K562 (cell line): ENCODE results near the gene PUM2. TPM values are rescaled to one million over a fixed set of nuclear protein-coding genes. Genes with fewer than 3 reads are reported as not detected.

Source experiments
- E2F6 ChIP-seq, 2 experiments: IDR thresholded peaks; 2 replicates each; pipeline ENCODE4 v1.6.1; 2011; ENCODE audit warnings: borderline replicate concordance in 1 of 2, control low read depth in 1 of 2, low read depth in 1 of 2, low read length in 1 of 2, mild to moderate bottlenecking in 1 of 2, mixed read lengths in 1 of 2, moderate library complexity in 1 of 2; ENCODE audit not compliant: insufficient read depth in 1 of 2, insufficient read length in 1 of 2, poor library complexity in 1 of 2, severe bottlenecking in 1 of 2; ENCODE audit errors: extremely low read depth in 1 of 2
- EHMT2 ChIP-seq: fragments of 450-650 bp; IDR thresholded peaks from 2 replicates; pipeline ENCODE4 v1.6.1; 2018; ENCODE audit warnings: antibody characterized with exemption
- ELK3 ChIP-seq: fragments of 450-650 bp; formaldehyde crosslinking; IDR thresholded peaks from 2 replicates; pipeline ENCODE4 v1.4.0; 2020; ENCODE audit warnings: mild to moderate bottlenecking
- GATAD2B ChIP-seq: fragments of 450-650 bp; IDR thresholded peaks from 2 replicates; pipeline ENCODE4 v1.6.1; 2017; ENCODE audit warnings: mild to moderate bottlenecking, borderline replicate concordance
- HDAC8 ChIP-seq: fragments of 450-650 bp; IDR thresholded peaks from 2 replicates; pipeline ENCODE4 v1.6.1; 2016; ENCODE audit warnings: mild to moderate bottlenecking, missing genetic modification characterization, moderate library complexity, missing compliant biosample characterization
- HSF4 ChIP-seq: fragments of 250-450 bp; sonication (Bioruptor Pico); IDR thresholded peaks from 2 replicates; pipeline ENCODE4 v2.1.2; 2022; ENCODE audit warnings: mild to moderate bottlenecking, moderate library complexity, borderline replicate concordance
- KAT7 ChIP-seq: sonication (generic); formaldehyde crosslinking; IDR thresholded peaks from 2 replicates; pipeline ENCODE4 v1.8.0; 2022; ENCODE audit warnings: missing genetic modification reagents, mild to moderate bottlenecking, borderline replicate concordance
- MIER1 ChIP-seq: fragments of 450-650 bp; IDR thresholded peaks from 2 replicates; pipeline ENCODE4 v1.6.1; 2016; ENCODE audit warnings: antibody characterized with exemption, mild to moderate bottlenecking, low read depth
- MLX ChIP-seq, 2 experiments: fragments of 450-650 bp in 1 of 2; sonication (generic) in 1 of 2; formaldehyde crosslinking; conservative IDR thresholded peaks; 2 replicates each; pipeline versions ENCODE4 v1.4.0 to v1.8.1; 2020 to 2022; ENCODE audit warnings: mild to moderate bottlenecking in 1 of 2, missing genetic modification reagents in 1 of 2
- NFXL1 ChIP-seq: fragments of 450-650 bp; formaldehyde crosslinking; IDR thresholded peaks from 2 replicates; pipeline ENCODE4 v1.4.0; 2021; ENCODE audit warnings: mild to moderate bottlenecking
- NR0B1 ChIP-seq: fragments of 450-650 bp; IDR thresholded peaks from one replicate; pipeline ENCODE4 v1.6.1; 2018; ENCODE audit warnings: mild to moderate bottlenecking, moderate library complexity; ENCODE audit not compliant: partially characterized antibody
- NR1H2 ChIP-seq: sonication (generic); formaldehyde crosslinking; IDR thresholded peaks from 2 replicates; pipeline ENCODE4 v1.4.0; 2020; ENCODE audit warnings: mild to moderate bottlenecking, missing genetic modification reagents
- RBM25 ChIP-seq: fragments of 200-400 bp; formaldehyde crosslinking; IDR thresholded peaks from 2 replicates; pipeline ENCODE4 v1.6.1; 2018; ENCODE audit warnings: low read length, low read depth, moderate library complexity; ENCODE audit not compliant: severe bottlenecking
- RCOR1 ChIP-seq, 2 experiments: IDR thresholded peaks; 2 replicates each; pipeline ENCODE4 v1.6.1; 2012; ENCODE audit warnings: low read depth in 2 of 2, low read length in 2 of 2, borderline replicate concordance in 1 of 2, improper control_type of control experiment in 1 of 2
- SIN3A ChIP-seq, 2 experiments: fragments of 150-350 bp in 1 of 2; IDR thresholded peaks; 2 replicates each; pipeline ENCODE4 v1.6.1; 2011 to 2016; ENCODE audit warnings: borderline replicate concordance in 2 of 2, low read depth in 2 of 2, low read length in 2 of 2, mild to moderate bottlenecking in 2 of 2, moderate library complexity in 2 of 2; ENCODE audit not compliant: control insufficient read depth in 1 of 2
- TCF3 ChIP-seq: sonication (generic); formaldehyde crosslinking; IDR thresholded peaks from 2 replicates; pipeline ENCODE4 v1.4.0; 2020; ENCODE audit warnings: mild to moderate bottlenecking, missing genetic modification reagents
- ZBTB34 ChIP-seq: fragments of 250-450 bp; sonication (Bioruptor Pico); IDR thresholded peaks from 2 replicates; pipeline ENCODE4 v1.8.0; 2021; ENCODE audit warnings: mild to moderate bottlenecking, moderate library complexity
- ZBTB43 ChIP-seq: sonication (generic); formaldehyde crosslinking; IDR thresholded peaks from 2 replicates; pipeline ENCODE4 v1.8.0; 2023; ENCODE audit warnings: mild to moderate bottlenecking, missing genetic modification reagents
- ZNF277 ChIP-seq: fragments of 250-450 bp; sonication (Bioruptor Pico); IDR thresholded peaks from 2 replicates; pipeline ENCODE4 v1.8.0; 2022; ENCODE audit warnings: inconsistent platforms, mild to moderate bottlenecking, moderate library complexity, borderline replicate concordance
- polyA plus RNA-seq, 8 experiments: library from polyadenylated mRNA; depleted of rRNA in 4 of 8; stranded (reverse) in 5 of 8; unstranded in 3 of 8; fragments of >200 nt; fragmentation: Nextera tagmentation in 2 of 8; fragmentation: Illumina TruSeq in 1 of 8; extraction: Ambion mirVana in 2 of 8; extraction: Trizol in 1 of 8; gene quantifications; 2 replicates each; pipeline versions ENCODE4 v1.2.1 to v1.2.3, GENCODE V29; 2011 to 2014; ENCODE audit warnings: inconsistent platforms in 1 of 8, missing spikeins in 1 of 8
- total RNA-seq, 7 experiments: library from RNA; depleted of rRNA in 6 of 7; stranded (reverse); fragments of >200 nt in 6 of 7; fragmentation: Illumina TruSeq in 2 of 7; extraction: Trizol in 2 of 7; gene quantifications; 2 replicates each; pipeline versions ENCODE4 v1.2.1 to v1.2.3, GENCODE V29; 2011 to 2021; ENCODE audit warnings: low replicate concordance in 1 of 7

The PUM2 gene
- total and polyA plus RNA-seq, 9 of the 15 experiments (the other 6 are each of a cell fraction or from before 2014, with no cell fraction given) = 13.4 to 61.9 (median 28.3) TPM

- TF ChIP-seq MLX (CRISPR knock-in tag; conservative IDR thresholded peaks at IDR 0.05) (no peak), NFXL1 (CRISPR knock-in tag) (no peak), HDAC8 (tag) (no peak), RCOR1 (IDR thresholded peaks at IDR 0.05; ENCODE audit: borderline replicate concordance in 1 of 2, low read depth in 2 of 2, low read length in 2 of 2) (peak in 1 of 2 experiments; percentile 79; a peak in 2 of 4 replicates), MIER1 (no peak), ZNF277 (CRISPR knock-in tag) (no peak), RBM25 (no peak), E2F6 (IDR thresholded peaks at IDR 0.05; ENCODE audit: borderline replicate concordance in 1 of 2, extremely low read depth in 1 of 2, insufficient read depth in 1 of 2, insufficient read length in 1 of 2, low read depth in 1 of 2, low read length in 1 of 2, poor library complexity in 1 of 2, severe bottlenecking in 1 of 2) (no peak), HSF4 (CRISPR knock-in tag) (no peak), ZBTB43 (CRISPR knock-in tag) (no peak), ZBTB34 (CRISPR knock-in tag) (no peak), TCF3 (CRISPR knock-in tag) (peak; percentile 66), EHMT2 (no peak), NR1H2 (CRISPR knock-in tag) (no peak), GATAD2B (0 out of 2 replicates have a peak, but pooled peaks have one; percentile 24), NR0B1 (no peak), SIN3A (IDR thresholded peaks at IDR 0.05; ENCODE audit: borderline replicate concordance in 2 of 2, control insufficient read depth in 1 of 2, low read depth in 2 of 2, low read length in 2 of 2) (no peak), KAT7 (no peak), ELK3 (no peak)
These were observed 2.1 kb downstream of the PUM2 start (continued) for GRCh38 chr2:20348542-20348941.
